Astrocyte (in vitro differentiated cells and primary cell): ENCODE data around the gene FTO.

Experiments
- EZH2 ChIP-seq: IDR thresholded peaks from 2 replicates; pipeline ENCODE4 v1.6.1; 2012; ENCODE audit warnings: mild to moderate bottlenecking, low read length, inconsistent platforms; ENCODE audit not compliant: insufficient read depth
- TF ChIP-seq, protein P1 (sequence below): IDR thresholded peaks from 2 replicates; pipeline ENCODE4 v1.5.1; 2011; ENCODE audit warnings: low read depth, mild to moderate bottlenecking, inconsistent platforms, low read length, moderate library complexity; ENCODE audit not compliant: insufficient read depth

DNA sequence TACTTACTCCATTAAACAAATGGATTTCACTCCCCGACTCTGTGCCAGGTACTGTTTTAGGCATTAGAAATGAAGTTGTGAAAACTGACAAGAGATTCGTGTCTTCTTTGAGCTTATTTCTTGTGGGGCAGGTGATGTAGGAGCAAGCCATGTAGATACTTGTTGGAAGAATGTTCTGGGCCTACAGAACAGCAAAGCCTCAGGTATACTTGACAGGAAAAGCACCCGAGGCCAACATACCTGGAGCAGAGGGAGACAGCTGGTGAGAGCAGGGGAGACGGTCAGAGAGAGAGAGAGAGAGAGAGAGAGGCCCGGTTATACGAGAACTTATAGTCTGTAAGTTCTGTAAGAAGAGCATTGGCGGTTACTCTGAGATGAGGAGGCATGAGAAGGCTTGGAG, 110.8 kb downstream of the FTO start:
- TF ChIP-seq, protein P1, sequence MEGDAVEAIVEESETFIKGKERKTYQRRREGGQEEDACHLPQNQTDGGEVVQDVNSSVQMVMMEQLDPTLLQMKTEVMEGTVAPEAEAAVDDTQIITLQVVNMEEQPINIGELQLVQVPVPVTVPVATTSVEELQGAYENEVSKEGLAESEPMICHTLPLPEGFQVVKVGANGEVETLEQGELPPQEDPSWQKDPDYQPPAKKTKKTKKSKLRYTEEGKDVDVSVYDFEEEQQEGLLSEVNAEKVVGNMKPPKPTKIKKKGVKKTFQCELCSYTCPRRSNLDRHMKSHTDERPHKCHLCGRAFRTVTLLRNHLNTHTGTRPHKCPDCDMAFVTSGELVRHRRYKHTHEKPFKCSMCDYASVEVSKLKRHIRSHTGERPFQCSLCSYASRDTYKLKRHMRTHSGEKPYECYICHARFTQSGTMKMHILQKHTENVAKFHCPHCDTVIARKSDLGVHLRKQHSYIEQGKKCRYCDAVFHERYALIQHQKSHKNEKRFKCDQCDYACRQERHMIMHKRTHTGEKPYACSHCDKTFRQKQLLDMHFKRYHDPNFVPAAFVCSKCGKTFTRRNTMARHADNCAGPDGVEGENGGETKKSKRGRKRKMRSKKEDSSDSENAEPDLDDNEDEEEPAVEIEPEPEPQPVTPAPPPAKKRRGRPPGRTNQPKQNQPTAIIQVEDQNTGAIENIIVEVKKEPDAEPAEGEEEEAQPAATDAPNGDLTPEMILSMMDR = no peak
- TF ChIP-seq EZH2 = no peak
